Esophagus muscularis mucosa (tissue), 4 donors: ENCODE measurements around the gene ADRA1B.

ENCODE experiments used
- EP300 ChIP-seq: sonication (generic); formaldehyde crosslinking; IDR thresholded peaks from one replicate; pipeline ENCODE4 v1.6.1; 2017; ENCODE audit warnings: antibody characterized with exemption
- POLR2A ChIP-seq: fragments of 450-650 bp; IDR thresholded peaks from one replicate; pipeline ENCODE4 v1.6.1; 2017; ENCODE audit warnings: antibody characterized with exemption, moderate library complexity, mild to moderate bottlenecking, low read depth
- POLR2AphosphoS5 ChIP-seq, 2 donors: sonication (generic); formaldehyde crosslinking; IDR thresholded peaks; one replicate each; pipeline ENCODE4 v1.6.1; 2017; ENCODE audit warnings: antibody characterized with exemption in 2 of 2
- TF ChIP-seq, protein P1 (sequence below), 3 experiments: fragments of 200-600 bp in 2 of 3; fragments of 450-650 bp in 1 of 3; sonication (generic) in 2 of 3; IDR thresholded peaks; one replicate each; pipeline ENCODE4 v1.5.1; 2017 to 2019; ENCODE audit warnings: antibody characterized with exemption in 3 of 3, mild to moderate bottlenecking in 2 of 3, moderate library complexity in 1 of 3

DNA sequence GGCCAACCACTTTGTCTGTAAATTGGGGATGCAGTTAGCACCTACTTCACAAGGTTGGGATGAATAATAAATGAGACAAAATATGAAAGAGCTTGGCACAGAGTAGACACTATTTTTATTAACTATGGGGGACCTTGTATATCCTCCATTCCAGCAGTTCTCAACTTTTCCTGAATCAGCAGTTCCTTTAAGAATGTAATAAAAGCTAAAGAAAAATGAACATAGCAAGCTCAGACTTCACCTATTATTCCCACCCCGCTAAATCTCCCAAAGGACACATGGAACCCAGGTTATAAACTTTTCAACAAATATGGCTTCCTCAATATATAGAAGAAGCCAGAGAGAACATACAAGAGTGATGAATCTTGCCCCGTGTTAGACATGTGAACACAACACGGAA is 60.6 kb downstream of the ADRA1B start:
- TF ChIP-seq POLR2A (no peak), POLR2AphosphoS5 (IDR thresholded peaks at IDR 0.05) (no peak), EP300 (no peak)
- TF ChIP-seq, protein P1, sequence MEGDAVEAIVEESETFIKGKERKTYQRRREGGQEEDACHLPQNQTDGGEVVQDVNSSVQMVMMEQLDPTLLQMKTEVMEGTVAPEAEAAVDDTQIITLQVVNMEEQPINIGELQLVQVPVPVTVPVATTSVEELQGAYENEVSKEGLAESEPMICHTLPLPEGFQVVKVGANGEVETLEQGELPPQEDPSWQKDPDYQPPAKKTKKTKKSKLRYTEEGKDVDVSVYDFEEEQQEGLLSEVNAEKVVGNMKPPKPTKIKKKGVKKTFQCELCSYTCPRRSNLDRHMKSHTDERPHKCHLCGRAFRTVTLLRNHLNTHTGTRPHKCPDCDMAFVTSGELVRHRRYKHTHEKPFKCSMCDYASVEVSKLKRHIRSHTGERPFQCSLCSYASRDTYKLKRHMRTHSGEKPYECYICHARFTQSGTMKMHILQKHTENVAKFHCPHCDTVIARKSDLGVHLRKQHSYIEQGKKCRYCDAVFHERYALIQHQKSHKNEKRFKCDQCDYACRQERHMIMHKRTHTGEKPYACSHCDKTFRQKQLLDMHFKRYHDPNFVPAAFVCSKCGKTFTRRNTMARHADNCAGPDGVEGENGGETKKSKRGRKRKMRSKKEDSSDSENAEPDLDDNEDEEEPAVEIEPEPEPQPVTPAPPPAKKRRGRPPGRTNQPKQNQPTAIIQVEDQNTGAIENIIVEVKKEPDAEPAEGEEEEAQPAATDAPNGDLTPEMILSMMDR (IDR thresholded peaks at IDR 0.05) = no peak
